ENCODE measurements around the gene SEC31A. TPM values are rescaled to one million over a fixed set of nuclear protein-coding genes. Genes with fewer than 3 reads are reported as not detected.

The SEC31A gene
- polyA plus RNA-seq, 1 of the 3 experiments (the other 2 are of a cell fraction): 147 TPM

DNA sequence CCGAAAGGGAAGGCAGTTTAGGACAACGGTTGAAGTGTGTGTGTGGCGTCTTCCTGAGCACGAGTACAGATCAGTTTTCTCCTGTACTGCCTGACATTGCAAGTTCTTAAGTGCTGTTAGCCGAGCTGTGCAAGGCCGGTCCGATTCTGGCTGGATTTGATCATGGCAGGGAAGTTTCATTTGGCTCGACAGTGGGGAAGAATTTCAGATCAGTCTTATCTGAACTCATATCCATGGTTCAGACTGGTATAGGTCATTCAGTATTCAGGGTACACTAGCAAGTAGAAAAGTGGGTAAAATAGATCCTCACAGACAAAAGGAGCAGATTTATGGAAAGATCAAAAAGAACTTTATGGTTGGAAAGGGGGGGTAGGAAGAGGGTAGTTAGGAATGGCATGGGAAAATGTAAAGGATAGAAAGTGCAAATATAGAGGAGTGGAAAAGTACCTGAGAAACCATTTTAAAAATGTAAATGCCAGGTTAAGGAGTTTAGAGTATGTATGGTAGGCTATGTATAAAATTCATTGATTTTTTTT is 10.3 kb upstream of the SEC31A start:
- H3K9ac ChIP-seq: peak overlapping the region; percentile 87
- H3K27ac ChIP-seq (ENCODE audit: low read depth in 2 of 2, low read length in 1 of 2): peak overlapping the region; percentile 96 to 98
- no peaks in the 10 kb centered on the region for H3K9me3 ChIP-seq
- peak overlapping the region; percentile 81 to 97 for H3K4me3 ChIP-seq (ENCODE audit: low read depth in 2 of 2, low read length in 1 of 2)
- POLR2A ChIA-PET: interaction anchor here (0.6 to 1.9 kb wide), 5 partner anchors 13 to 472 kb away, joined by 3 to 11 read pairs (median 4); partner anchors contain the start of genes COPS4 and HNRNPDL
- peak overlapping the region; percentile 74 for H3K4me2 ChIP-seq
- H3K79me2 ChIP-seq (ENCODE audit: insufficient read depth): peaks cover 68% of the 10 kb centered on the region
- no peak for DNase-seq
- H4K20me1 ChIP-seq (ENCODE audit: insufficient read depth): peaks cover 11% of the 10 kb centered on the region; the same call in 1 of the 2 replicates
- H3K36me3 ChIP-seq (replicated peaks in 1 of 2; ENCODE audit: control insufficient read depth in 1 of 2, insufficient read depth in 2 of 2, low read length in 1 of 2): peaks cover 15 to 20% of the 10 kb centered on the region in 2 experiments
- H2AFZ ChIP-seq (ENCODE audit: low read depth): peak overlapping the region; percentile 12
- TF ChIP-seq FOSL2 (IDR thresholded peaks at IDR 0.05; ENCODE audit: borderline replicate concordance, low read depth) (no peak), NRF1 (IDR thresholded peaks at IDR 0.05; ENCODE audit: low read depth, low read length) (no peak), FOXM1 (IDR thresholded peaks at IDR 0.05; ENCODE audit: low read depth) (no peak), RCOR1 (IDR thresholded peaks at IDR 0.05; ENCODE audit: low read length) (no peak), FOXJ3 (CRISPR knock-in tag; IDR thresholded peaks at IDR 0.05) (no peak), REST (IDR thresholded peaks at IDR 0.05; ENCODE audit: low read depth, low read length) (0 out of 2 replicates have a peak, but pooled peaks have one; percentile 5), YY1 (IDR thresholded peaks at IDR 0.05; ENCODE audit: low read depth) (0 out of 2 replicates have a peak, but pooled peaks have one; percentile 9), GABPA (IDR thresholded peaks at IDR 0.05; ENCODE audit: low read depth) (no peak), CHD2 (IDR thresholded peaks at IDR 0.05; ENCODE audit: low read length, partially characterized antibody) (no peak), ZBTB33 (IDR thresholded peaks at IDR 0.05; ENCODE audit: borderline replicate concordance, low read depth) (no peak), POLR2AphosphoS5 (IDR thresholded peaks at IDR 0.05; ENCODE audit: low read depth, low read length) (no peak), TEAD4 (IDR thresholded peaks at IDR 0.05; ENCODE audit: borderline replicate concordance, insufficient read depth) (no peak), JUND (IDR thresholded peaks at IDR 0.05) (no peak), TAF1 (IDR thresholded peaks at IDR 0.05; ENCODE audit: borderline replicate concordance, low read depth, low read length) (0 out of 2 replicates have a peak, but pooled peaks have one; percentile 9), MAX (IDR thresholded peaks at IDR 0.05; ENCODE audit: low read depth) (0 out of 2 replicates have a peak, but pooled peaks have one; percentile 20), TCF12 (IDR thresholded peaks at IDR 0.05) (no peak; the same call in 1 of the 2 replicates), GATA2 (CRISPR knock-in tag; IDR thresholded peaks at IDR 0.05) (no peak)
- TF ChIP-seq, protein P1, sequence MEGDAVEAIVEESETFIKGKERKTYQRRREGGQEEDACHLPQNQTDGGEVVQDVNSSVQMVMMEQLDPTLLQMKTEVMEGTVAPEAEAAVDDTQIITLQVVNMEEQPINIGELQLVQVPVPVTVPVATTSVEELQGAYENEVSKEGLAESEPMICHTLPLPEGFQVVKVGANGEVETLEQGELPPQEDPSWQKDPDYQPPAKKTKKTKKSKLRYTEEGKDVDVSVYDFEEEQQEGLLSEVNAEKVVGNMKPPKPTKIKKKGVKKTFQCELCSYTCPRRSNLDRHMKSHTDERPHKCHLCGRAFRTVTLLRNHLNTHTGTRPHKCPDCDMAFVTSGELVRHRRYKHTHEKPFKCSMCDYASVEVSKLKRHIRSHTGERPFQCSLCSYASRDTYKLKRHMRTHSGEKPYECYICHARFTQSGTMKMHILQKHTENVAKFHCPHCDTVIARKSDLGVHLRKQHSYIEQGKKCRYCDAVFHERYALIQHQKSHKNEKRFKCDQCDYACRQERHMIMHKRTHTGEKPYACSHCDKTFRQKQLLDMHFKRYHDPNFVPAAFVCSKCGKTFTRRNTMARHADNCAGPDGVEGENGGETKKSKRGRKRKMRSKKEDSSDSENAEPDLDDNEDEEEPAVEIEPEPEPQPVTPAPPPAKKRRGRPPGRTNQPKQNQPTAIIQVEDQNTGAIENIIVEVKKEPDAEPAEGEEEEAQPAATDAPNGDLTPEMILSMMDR (IDR thresholded peaks at IDR 0.05): no peak
- 3% methylated on average over 8 of the region's 8 CpGs for WGBS (ENCODE audit: low lambda C conversion rate)
- CTCF ChIA-PET: interaction anchor here (0.6 to 1.7 kb wide), 3 partner anchors 68 to 112 kb away, joined by 3 to 4 read pairs (median 4); partner anchors contain the start of gene LIN54
- H3F3A ChIP-seq (replicated peaks; ENCODE audit: insufficient read depth): peaks cover 54% of the 10 kb centered on the region
- H3K27me3 ChIP-seq (ENCODE audit: insufficient read depth): no peaks in the 10 kb centered on the region
- no peaks in the 10 kb centered on the region for H3K9me2 ChIP-seq
- peaks cover 5 to 8% of the 10 kb centered on the region in 2 experiments; a peak in 3 of 4 replicates for H3K4me1 ChIP-seq (ENCODE audit: control insufficient read depth in 1 of 2, insufficient read depth in 2 of 2, low read depth in 1 of 2, low read length in 1 of 2)

All from SK-N-SH (cell line).